ENCODE data around the gene EEF1E1. TPM values are rescaled to one million over a fixed set of nuclear protein-coding genes. Genes with fewer than 3 reads are reported as not detected.

EEF1E1 gene
- total and polyA plus RNA-seq, 2 donors from 2014 or later, result 35.4 to 59.3 TPM

DNA sequence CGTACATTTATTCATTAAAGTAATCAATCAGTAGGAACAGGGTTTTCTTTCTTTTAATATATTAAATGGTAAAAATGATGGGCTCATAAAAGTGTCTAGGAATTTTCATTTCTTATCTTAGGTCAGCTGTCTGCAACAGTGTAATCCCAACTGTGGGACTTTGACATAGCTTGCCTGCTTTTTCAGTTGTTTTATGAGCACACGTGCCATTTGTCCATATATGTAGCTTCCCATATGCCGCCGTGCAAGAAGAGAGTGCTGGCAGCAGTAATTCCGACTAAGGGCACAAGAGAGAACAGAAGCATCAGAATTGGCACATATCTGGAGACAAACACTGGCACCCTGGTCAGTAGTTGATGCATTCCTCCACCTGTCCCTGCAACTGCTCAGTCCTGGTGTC is 20.9 kb upstream of the EEF1E1 start:
- intact Hi-C loops (cut with DNase I), result no loop called here
- no peaks in the 10 kb centered on the region for H3K9me3 ChIP-seq (ENCODE audit: control insufficient read depth in 2 of 3, insufficient read depth in 1 of 3, low read length in 3 of 3)
- DNase-seq (no peak), FAIRE-seq (no peak)
- TF ChIP-seq, protein P1, sequence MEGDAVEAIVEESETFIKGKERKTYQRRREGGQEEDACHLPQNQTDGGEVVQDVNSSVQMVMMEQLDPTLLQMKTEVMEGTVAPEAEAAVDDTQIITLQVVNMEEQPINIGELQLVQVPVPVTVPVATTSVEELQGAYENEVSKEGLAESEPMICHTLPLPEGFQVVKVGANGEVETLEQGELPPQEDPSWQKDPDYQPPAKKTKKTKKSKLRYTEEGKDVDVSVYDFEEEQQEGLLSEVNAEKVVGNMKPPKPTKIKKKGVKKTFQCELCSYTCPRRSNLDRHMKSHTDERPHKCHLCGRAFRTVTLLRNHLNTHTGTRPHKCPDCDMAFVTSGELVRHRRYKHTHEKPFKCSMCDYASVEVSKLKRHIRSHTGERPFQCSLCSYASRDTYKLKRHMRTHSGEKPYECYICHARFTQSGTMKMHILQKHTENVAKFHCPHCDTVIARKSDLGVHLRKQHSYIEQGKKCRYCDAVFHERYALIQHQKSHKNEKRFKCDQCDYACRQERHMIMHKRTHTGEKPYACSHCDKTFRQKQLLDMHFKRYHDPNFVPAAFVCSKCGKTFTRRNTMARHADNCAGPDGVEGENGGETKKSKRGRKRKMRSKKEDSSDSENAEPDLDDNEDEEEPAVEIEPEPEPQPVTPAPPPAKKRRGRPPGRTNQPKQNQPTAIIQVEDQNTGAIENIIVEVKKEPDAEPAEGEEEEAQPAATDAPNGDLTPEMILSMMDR (IDR thresholded peaks at IDR 0.05; ENCODE audit: borderline replicate concordance, extremely low read depth, insufficient read depth), result no peak
- H3K36me3 ChIP-seq (ENCODE audit: control insufficient read depth in 2 of 3, insufficient read depth in 3 of 3, low read length in 3 of 3), result no peaks in the 10 kb centered on the region
- H3K9ac ChIP-seq (ENCODE audit: low read length in 3 of 3), result no peak overlapping the region
- no peaks in the 10 kb centered on the region for H3K27me3 ChIP-seq (ENCODE audit: control insufficient read depth, insufficient read depth, low read length)
- no peaks in the 10 kb centered on the region for H3K4me1 ChIP-seq (ENCODE audit: control insufficient read depth in 2 of 3, insufficient read depth in 2 of 3, low read depth in 1 of 3, low read length in 3 of 3)
- no peak overlapping the region for H3K4me3 ChIP-seq (ENCODE audit: low read length in 3 of 3)
- H3K27ac ChIP-seq (ENCODE audit: low read depth in 2 of 2, low read length in 2 of 2), result no peak overlapping the region

DNA sequence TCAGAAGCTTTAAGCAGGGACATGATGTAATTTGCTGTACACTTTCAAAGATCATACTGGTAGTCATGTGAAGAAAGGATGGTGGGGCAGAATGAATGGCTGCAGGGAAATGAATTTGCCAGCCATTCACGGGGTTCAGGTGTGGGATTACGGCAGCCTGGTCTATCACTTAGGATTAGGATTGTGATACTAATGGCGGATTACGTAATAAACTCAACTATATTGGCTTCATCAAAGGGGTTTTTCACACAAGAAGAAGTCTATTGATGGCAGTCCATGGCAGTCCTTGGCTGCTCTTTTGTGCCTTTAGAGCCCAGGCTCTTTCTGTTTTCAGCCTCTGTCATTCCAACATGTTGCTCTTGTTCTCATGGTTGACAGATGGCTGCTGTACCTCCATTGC is 12.6 kb upstream of the EEF1E1 start:
- Histone ChIP-seq H3K9me3 (ENCODE audit: control insufficient read depth in 2 of 3, insufficient read depth in 1 of 3, low read length in 3 of 3) (no peaks in the 10 kb centered on the region), H3K36me3 (ENCODE audit: control insufficient read depth in 2 of 3, insufficient read depth in 3 of 3, low read length in 3 of 3) (no peaks in the 10 kb centered on the region), H3K27ac (ENCODE audit: low read depth in 2 of 2, low read length in 2 of 2) (no peak overlapping the region), H3K9ac (ENCODE audit: low read length in 3 of 3) (no peak overlapping the region), H3K4me3 (ENCODE audit: low read length in 3 of 3) (no peak overlapping the region), H3K4me1 (ENCODE audit: control insufficient read depth in 2 of 3, insufficient read depth in 2 of 3, low read depth in 1 of 3, low read length in 3 of 3) (no peaks in the 10 kb centered on the region), H3K27me3 (ENCODE audit: control insufficient read depth, insufficient read depth, low read length) (no peaks in the 10 kb centered on the region)
- intact Hi-C loops (cut with DNase I), result no loop called here
- FAIRE-seq (no peak), DNase-seq (no peak)
- TF ChIP-seq, protein P1 (IDR thresholded peaks at IDR 0.05; ENCODE audit: borderline replicate concordance, extremely low read depth, insufficient read depth), result no peak

DNA sequence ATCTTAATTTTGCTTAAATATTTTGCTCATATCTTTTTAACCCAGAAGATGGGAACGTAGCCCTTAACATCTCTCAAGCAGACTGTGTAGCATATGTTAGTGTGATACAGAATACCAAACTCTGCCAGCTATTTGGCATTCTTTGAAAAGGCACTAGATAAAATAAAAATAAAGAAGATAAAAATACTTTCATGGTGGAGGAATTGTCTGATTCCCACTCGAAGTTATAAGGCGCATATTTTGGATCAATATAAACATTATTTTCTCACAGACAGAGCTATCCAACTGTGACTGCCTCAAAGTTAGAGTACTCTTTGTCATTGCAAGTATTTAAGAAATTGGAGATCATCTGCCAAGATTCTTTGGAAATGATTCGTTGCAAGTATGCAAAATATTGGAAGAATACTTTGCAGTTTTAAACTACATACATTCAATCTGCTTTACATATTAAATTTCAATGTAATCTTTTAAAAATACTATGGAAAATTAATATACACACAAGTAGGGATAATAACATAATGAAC is 10.8 kb upstream of the EEF1E1 start:
- intact Hi-C loops (cut with DNase I), result no loop called here
- H3K4me3 ChIP-seq (ENCODE audit: low read length in 3 of 3), result no peak overlapping the region
- no peaks in the 10 kb centered on the region for H3K36me3 ChIP-seq (ENCODE audit: control insufficient read depth in 2 of 3, insufficient read depth in 3 of 3, low read length in 3 of 3)
- H3K27ac ChIP-seq (ENCODE audit: low read depth in 2 of 2, low read length in 2 of 2), result no peak overlapping the region
- no peaks in the 10 kb centered on the region for H3K4me1 ChIP-seq (ENCODE audit: control insufficient read depth in 2 of 3, insufficient read depth in 2 of 3, low read depth in 1 of 3, low read length in 3 of 3)
- DNase-seq (no peak), FAIRE-seq (no peak)
- H3K27me3 ChIP-seq (ENCODE audit: control insufficient read depth, insufficient read depth, low read length), result no peaks in the 10 kb centered on the region
- no peak overlapping the region for H3K9ac ChIP-seq (ENCODE audit: low read length in 3 of 3)
- TF ChIP-seq, protein P1 (IDR thresholded peaks at IDR 0.05; ENCODE audit: borderline replicate concordance, extremely low read depth, insufficient read depth), result no peak
- no peaks in the 10 kb centered on the region for H3K9me3 ChIP-seq (ENCODE audit: control insufficient read depth in 2 of 3, insufficient read depth in 1 of 3, low read length in 3 of 3)

DNA sequence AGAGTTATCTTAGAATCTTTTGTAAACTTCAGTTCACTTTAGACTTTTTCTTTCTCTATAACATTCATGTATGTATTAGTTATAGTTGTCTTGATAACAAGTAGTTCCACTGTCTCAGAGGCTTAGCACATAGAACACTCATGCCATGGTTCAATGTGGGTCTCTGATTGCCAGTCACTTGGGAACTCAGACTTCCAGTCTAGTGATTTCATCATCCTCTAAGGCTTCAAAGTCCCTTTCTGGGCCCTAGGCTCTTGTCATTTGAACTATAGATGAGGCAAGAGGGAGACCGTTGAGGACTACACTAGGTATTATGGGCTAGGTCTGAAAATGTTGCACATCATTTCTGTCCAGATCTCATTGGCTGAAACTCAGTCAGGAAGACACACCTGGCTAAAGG is 8.4 kb upstream of the EEF1E1 start:
- TF ChIP-seq, protein P1 (IDR thresholded peaks at IDR 0.05; ENCODE audit: borderline replicate concordance, extremely low read depth, insufficient read depth), result no peak
- intact Hi-C loops (cut with DNase I), result no loop called here
- no peak for FAIRE-seq

More for the DNA sequence above, 8.4 kb upstream of the EEF1E1 start:
- no peak overlapping the region for H3K27ac ChIP-seq (ENCODE audit: low read depth in 2 of 2, low read length in 2 of 2)
- no peaks in the 10 kb centered on the region for H3K4me1 ChIP-seq (ENCODE audit: control insufficient read depth in 2 of 3, insufficient read depth in 2 of 3, low read depth in 1 of 3, low read length in 3 of 3)
- H3K36me3 ChIP-seq (ENCODE audit: control insufficient read depth in 2 of 3, insufficient read depth in 3 of 3, low read length in 3 of 3), result no peaks in the 10 kb centered on the region
- no peaks in the 10 kb centered on the region for H3K9me3 ChIP-seq (ENCODE audit: control insufficient read depth in 2 of 3, insufficient read depth in 1 of 3, low read length in 3 of 3)
- DNase-seq, result no peak
- H3K9ac ChIP-seq (ENCODE audit: low read length in 3 of 3), result no peak overlapping the region
- H3K4me3 ChIP-seq (ENCODE audit: low read length in 3 of 3), result no peak overlapping the region
- H3K27me3 ChIP-seq (ENCODE audit: control insufficient read depth, insufficient read depth, low read length), result no peaks in the 10 kb centered on the region
